Measurements from ENCODE around the gene DTX2.
"Not testable (repeated sequence)": the region's sequence is repeated elsewhere in the genome, so short reads cannot be mapped to it uniquely, and the experiment has no call there.

DTX2 gene

DNA sequence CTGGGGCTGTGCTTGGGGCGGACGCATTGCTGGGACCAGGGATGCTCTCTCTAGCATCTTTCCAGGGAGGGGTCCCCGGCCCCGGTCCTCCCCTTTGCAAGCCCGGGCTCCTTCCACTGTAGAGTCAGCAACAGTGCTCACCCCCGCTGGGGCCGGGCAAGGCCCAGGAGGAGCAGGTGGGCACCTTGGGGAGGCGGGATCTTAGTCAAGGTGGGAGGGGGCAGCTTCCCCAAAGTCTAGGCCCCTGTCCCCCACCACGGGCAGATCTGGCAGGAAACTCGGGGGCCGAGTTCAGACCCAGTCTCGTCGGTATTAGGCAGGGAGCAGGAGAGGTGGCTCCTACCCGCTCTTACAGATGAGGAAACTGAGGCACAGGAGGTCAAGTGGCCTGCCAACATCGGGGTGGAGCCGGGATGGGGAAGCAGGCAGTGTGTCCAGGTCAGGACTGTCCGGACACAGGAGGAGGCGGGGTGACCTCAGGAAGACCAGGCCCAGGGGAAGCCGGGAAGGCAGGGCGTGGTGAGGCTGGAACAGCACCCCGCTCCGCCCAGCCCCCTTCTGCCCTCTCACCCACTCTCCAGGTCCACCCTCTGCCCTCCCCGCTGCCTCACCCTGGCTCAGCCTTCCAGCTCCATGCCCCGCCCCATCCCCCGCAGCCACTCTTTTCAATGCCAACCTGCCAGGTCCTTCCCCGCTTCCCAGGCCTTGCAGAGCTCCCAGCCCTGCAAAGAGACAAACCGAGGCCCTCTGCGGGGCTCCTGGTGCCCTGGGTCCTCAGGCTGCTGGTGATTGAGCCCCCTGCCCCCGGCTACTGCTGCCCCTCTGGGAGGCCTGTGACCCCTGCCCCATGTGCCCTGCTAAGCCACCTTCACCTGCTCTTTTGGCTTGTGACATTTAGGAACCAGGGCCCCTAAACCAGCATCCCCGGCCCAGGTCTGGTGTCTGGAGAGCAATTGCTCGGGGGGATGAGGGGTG lies 50.7 kb downstream of the DTX2 start:
- not testable (repeated sequence) for H3K36me3 ChIP-seq (ENCODE audit: control insufficient read depth, insufficient read depth, low read length); H3K4me3 ChIP-seq (replicated peaks; ENCODE audit: low read depth, low read length); H3K27me3 ChIP-seq (replicated peaks; ENCODE audit: control insufficient read depth, insufficient read depth, low read length); DNase-seq (ENCODE audit: extremely low read depth, insufficient read length)

DNA sequence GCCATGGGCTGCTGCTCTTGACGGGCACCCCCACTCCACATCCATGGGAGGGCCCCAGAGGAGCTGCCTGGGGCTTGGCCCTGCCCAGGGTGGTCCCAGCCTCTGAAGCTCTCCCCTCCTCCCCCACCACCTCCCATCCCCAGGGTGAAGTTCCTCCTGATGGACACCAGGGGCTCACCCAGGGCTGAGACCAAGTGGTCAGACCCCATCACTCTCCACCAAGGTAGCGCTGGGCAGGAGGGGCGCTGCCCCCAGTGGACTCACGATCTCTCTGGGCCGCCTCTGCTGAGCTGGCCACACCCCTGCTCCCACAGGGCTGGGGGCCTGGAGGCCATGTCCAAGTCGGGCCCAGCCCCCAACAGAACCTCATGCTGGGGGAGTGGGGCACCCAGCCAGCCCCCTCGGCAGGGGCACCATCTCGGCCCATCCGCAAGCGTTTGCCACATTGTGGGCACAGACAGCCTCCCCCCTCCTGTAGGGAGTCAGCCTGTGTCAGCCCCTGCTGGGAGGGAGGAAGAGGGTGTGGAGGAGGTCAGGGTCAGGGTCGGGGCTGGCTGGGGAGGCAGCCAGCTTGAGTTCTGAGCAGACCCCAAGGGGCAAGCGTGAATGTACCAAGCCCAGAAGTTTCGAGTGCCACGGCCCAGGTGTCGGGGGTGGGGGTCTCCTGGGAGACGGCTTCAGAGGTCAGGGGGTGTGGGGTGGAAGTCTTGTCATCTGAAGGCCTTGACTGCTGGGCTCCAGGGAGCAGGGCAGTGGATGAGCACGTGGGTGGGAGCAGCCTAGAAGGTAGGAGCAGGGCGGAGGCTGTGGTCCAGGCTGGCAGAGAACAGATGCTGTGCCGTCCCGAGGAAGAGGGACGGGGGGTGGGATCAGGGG lies 51.7 kb downstream of the DTX2 start:
- Histone ChIP-seq H3K4me3 (replicated peaks; ENCODE audit: low read depth, low read length) (no peak overlapping the region), H3K36me3 (ENCODE audit: control insufficient read depth, insufficient read depth, low read length) (no peaks in the 10 kb centered on the region), H3K27me3 (replicated peaks; ENCODE audit: control insufficient read depth, insufficient read depth, low read length) (no peaks in the 10 kb centered on the region)
- no peak for DNase-seq (ENCODE audit: extremely low read depth, insufficient read length)
- TF ChIP-seq, protein P1, sequence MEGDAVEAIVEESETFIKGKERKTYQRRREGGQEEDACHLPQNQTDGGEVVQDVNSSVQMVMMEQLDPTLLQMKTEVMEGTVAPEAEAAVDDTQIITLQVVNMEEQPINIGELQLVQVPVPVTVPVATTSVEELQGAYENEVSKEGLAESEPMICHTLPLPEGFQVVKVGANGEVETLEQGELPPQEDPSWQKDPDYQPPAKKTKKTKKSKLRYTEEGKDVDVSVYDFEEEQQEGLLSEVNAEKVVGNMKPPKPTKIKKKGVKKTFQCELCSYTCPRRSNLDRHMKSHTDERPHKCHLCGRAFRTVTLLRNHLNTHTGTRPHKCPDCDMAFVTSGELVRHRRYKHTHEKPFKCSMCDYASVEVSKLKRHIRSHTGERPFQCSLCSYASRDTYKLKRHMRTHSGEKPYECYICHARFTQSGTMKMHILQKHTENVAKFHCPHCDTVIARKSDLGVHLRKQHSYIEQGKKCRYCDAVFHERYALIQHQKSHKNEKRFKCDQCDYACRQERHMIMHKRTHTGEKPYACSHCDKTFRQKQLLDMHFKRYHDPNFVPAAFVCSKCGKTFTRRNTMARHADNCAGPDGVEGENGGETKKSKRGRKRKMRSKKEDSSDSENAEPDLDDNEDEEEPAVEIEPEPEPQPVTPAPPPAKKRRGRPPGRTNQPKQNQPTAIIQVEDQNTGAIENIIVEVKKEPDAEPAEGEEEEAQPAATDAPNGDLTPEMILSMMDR (IDR thresholded peaks at IDR 0.05; ENCODE audit: insufficient read depth, low read length, poor library complexity, severe bottlenecking) = peak; percentile 24

DNA sequence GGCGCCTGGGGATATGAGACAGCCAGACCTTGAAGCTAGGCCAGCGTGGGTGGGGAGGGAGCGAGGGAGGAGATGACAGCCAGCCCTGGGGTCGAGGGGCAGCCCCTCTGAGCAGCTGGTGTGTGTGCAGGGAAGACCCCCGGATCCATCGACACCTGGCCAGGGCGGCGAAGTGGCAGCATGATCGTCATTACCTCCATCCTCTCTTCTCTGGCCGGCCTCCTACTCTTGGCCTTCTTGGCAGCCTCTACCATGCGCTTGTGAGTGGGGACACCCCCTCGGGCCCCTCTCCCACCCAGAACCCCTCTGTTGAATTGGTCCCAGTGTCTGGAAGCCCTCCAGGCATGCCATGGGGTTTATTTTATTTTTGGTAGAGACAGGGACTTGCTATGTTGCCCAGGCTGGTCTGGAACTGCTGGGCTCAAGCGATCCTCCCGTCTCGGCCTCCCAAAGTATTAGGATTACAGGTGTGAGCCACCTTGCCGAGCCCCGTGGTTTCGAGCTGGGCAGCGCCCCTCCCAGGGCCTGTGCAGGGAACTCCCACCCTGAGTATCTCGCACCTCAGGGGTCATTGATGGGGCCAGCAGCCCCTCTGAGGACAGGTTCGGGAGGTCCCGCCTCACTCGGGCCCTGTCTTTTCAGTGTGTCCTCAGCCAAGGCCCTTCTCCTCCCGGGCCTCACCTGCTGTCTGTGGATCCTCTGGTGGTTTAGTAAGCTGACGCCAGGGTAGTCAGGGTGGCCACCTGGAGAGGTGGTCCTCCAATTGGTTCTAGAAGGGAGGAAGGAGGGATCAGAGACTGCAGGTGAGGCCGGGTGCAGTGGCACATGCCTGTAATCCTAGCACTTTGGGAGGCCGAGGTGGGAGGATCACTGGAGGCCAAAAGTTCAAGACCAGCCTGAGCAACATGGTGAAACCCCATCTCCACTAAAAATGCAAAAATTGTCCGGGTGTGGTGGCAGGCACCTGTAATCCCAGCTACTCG lies 52.6 kb downstream of the DTX2 start:
- no peak for DNase-seq (ENCODE audit: extremely low read depth, insufficient read length)
- TF ChIP-seq, protein P1 (IDR thresholded peaks at IDR 0.05; ENCODE audit: insufficient read depth, low read length, poor library complexity, severe bottlenecking) = no peak
- Histone ChIP-seq H3K4me3 (replicated peaks; ENCODE audit: low read depth, low read length) (no peak overlapping the region), H3K27me3 (replicated peaks; ENCODE audit: control insufficient read depth, insufficient read depth, low read length) (no peaks in the 10 kb centered on the region), H3K36me3 (ENCODE audit: control insufficient read depth, insufficient read depth, low read length) (no peaks in the 10 kb centered on the region)

DNA sequence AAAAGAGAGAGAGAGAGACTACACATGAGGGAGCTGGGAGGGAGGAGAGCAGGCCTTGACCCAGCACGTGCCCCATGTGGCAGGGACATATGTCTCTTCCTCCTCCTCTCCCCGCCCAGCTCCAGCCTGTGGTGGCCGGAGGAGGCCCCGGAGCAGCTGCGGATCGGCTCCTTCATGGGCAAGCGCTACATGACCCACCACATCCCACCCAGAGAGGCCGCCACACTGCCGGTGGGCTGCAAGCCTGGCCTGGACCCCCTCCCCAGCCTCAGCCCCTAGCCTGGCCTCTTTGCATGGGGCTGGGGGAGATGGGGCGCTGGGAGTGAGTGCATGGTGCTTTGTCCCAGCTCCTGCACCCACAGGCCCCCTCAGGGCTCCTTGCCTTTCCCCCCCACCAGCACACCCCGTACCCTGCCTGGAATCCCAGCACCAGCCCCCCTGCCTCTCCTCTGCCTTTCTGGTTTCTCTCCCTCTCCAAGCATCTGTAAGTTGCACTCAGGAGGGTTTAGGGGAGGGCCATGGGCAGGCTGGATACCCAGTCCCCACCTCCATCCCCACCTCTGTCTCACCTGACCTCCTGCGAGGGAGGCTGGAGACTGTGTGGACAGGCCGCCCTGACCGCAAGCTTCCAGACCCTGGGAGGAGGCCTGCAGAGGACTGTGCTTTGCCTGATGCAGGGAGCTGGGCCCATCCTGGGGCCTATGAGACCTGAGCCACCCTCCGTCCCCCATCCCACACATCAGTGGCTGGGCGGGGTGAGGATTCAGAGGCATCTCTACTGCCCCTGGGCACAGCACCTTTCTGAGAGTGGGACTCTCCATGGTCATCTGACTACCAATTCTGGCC lies 53.6 kb downstream of the DTX2 start:
- TF ChIP-seq, protein P1 (IDR thresholded peaks at IDR 0.05; ENCODE audit: insufficient read depth, low read length, poor library complexity, severe bottlenecking) = no peak

DNA sequence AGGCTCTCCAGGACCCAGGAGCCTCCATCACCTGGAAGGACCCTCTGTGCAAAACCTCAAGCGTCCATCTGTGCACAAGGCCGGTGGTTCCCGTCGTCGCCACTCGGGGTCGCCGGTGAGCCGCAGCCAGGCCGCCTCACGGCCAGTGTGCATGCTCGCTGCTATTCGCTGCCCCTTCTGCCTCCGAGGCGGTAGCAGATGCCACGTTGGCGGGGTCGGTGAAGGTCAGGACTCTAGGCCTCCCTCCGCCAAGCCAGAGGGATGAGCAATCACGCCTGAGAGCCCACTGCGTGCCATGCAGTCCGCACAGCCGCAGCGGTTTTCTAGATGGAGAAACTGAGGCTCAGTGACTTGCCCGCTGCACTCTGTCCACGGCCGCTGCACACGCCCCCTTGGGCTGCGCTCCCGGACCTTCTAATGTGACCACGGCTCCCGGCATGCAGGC lies 54.5 kb downstream of the DTX2 start:
- DNase-seq (ENCODE audit: extremely low read depth, insufficient read length) = peak; percentile 71
- H3K27me3 ChIP-seq (replicated peaks; ENCODE audit: control insufficient read depth, insufficient read depth, low read length) = no peaks in the 10 kb centered on the region
- TF ChIP-seq, protein P1 (IDR thresholded peaks at IDR 0.05; ENCODE audit: insufficient read depth, low read length, poor library complexity, severe bottlenecking) = peak; percentile 78
- H3K36me3 ChIP-seq (ENCODE audit: control insufficient read depth, insufficient read depth, low read length) = no peaks in the 10 kb centered on the region
- H3K4me3 ChIP-seq (replicated peaks; ENCODE audit: low read depth, low read length) = no peak overlapping the region

More for the DNA sequence above, 53.6 kb downstream of the DTX2 start:
- Histone ChIP-seq H3K36me3 (ENCODE audit: control insufficient read depth, insufficient read depth, low read length) (no peaks in the 10 kb centered on the region), H3K27me3 (replicated peaks; ENCODE audit: control insufficient read depth, insufficient read depth, low read length) (no peaks in the 10 kb centered on the region), H3K4me3 (replicated peaks; ENCODE audit: low read depth, low read length) (no peak overlapping the region)
- DNase-seq (ENCODE audit: extremely low read depth, insufficient read length) = no peak

DNA sequence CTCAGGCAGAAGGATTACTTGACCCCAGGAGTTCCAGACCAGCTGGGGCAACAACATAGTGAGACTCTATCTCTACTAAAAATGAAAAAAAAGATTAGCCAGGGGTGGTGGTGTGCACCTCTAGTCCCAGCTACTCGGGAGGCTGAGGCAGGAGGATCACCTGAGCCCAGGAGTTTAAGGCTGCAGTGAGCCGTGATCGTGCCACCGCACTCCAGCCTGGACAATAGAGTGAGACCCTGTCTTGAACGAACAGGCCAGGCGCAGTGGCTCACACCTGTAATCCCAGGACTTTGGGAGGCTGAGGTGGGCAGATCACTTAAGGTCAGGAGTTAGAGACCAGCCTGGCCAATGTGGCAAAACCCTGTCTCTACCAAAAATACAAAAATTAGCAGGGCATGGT lies 55.4 kb downstream of the DTX2 start:
- not testable (repeated sequence) for H3K27me3 ChIP-seq (replicated peaks; ENCODE audit: control insufficient read depth, insufficient read depth, low read length); H3K36me3 ChIP-seq (ENCODE audit: control insufficient read depth, insufficient read depth, low read length); H3K4me3 ChIP-seq (replicated peaks; ENCODE audit: low read depth, low read length); DNase-seq (ENCODE audit: extremely low read depth, insufficient read length)

DNA sequence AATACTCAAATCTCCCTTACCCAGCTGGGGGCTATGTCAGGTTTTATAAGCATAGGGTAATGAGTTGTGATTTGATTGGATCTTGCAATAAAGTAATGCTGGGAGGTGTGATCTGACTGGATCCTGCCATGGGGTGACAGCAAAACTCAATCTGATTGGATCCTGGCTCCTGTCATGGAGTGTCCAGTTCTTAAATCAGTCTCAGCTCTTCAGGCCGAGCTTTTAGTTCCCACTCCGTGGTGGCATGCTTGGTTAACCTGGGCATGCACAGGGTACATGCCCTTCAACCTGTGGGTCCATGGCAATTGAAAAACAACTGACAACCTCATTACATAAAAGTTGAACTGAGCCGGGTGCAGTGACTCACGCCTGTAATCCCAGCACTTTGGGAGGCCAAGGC lies 64.7 kb downstream of the DTX2 start:
- H3K27me3 ChIP-seq (replicated peaks; ENCODE audit: control insufficient read depth, insufficient read depth, low read length); H3K36me3 ChIP-seq (ENCODE audit: control insufficient read depth, insufficient read depth, low read length); H3K4me3 ChIP-seq (replicated peaks; ENCODE audit: low read depth, low read length); DNase-seq (ENCODE audit: extremely low read depth, insufficient read length): not testable (repeated sequence)

DNA sequence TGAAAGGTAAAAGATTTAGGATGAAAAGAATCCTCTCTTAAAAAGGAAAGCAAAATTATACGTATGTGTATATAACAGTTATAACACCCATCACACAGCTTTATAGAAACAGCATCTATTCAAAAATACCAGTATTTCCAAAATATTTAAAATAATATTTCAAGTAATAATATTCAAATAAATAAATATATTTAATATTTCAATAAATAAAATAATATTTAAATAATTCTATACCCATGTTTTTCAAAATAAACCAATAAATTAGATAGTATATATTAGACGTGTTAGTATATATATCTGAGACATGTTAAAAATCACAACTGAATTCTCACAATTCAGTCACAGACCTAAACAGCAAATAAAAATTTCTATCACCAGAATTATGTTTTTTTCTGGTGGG lies 70.1 kb downstream of the DTX2 start:
- not testable (repeated sequence) for DNase-seq (ENCODE audit: extremely low read depth, insufficient read length); H3K27me3 ChIP-seq (replicated peaks; ENCODE audit: control insufficient read depth, insufficient read depth, low read length); H3K4me3 ChIP-seq (replicated peaks; ENCODE audit: low read depth, low read length); H3K36me3 ChIP-seq (ENCODE audit: control insufficient read depth, insufficient read depth, low read length)

Measured in GM06990 (cell line).